ENCODE measurements around the gene AGAP2. TPM values are rescaled to one million over a fixed set of nuclear protein-coding genes. Genes with fewer than 3 reads are reported as not detected.

Gene AGAP2
- total RNA-seq = 0.10 TPM in 1 of 2 replicates, not detected in the other

GRCh38 chr12:57738661-57739237 lies at the start of gene AGAP2:
TSS of gene AGAP2 (minus strand) at chr12:57738742. CDS start at chr12:57738246, 496 bp downstream.

DNA sequence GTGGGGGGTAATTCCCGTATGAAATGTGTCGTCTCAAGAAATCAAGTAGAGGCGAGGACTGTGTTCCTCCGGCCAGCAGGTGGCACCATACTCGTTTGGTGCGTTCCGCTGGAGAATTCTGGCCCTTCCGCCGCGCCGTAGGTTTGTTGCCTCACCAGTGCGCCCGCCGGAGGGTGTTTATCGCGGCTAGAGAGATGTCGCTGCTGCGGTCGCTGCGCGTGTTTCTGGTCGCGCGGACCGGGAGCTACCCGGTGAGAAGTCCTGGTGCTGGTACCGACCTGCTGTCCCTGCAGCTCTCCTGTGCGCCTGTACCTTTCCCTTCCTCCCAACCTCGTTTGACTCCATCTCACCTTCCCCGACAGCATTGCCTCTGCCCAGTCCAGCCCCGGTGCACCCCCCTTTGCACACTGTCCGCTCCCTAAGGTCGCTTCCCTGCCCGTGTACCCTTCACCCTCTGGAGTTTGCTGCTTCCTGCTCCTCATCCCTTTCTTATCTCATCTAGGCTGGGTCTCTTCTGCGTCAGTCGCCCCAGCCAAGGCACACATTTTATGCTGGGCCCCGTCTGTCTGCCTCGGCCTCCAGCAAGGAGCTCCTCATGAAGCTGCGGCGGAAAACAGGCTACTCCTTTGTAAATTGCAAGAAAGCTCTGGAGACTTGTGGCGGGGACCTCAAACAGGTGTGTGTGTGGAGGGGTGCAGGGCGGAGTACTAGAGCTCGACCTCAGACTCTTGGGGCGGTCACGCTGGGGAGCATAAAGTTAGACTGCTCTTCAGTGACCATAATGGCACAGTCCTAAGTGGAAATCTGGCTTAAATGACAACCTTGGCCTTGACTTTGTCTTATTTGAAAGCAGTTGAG lies 44.3 kb upstream of the AGAP2 start, which contains the start of gene TSFM:
Gene TSFM (plus strand): TSS at position 180 of the 858 bp plus-strand sequence. CDS start 15 bp downstream, at position 195.

GRCh38 chr12:57772429-57773322 lies 34.1 kb upstream of the AGAP2 start, which contains the start of gene EEF1AKMT3:
TSS of gene EEF1AKMT3 (plus strand) at chr12:57772614. CDS start at chr12:57772725, 111 bp downstream.

DNA sequence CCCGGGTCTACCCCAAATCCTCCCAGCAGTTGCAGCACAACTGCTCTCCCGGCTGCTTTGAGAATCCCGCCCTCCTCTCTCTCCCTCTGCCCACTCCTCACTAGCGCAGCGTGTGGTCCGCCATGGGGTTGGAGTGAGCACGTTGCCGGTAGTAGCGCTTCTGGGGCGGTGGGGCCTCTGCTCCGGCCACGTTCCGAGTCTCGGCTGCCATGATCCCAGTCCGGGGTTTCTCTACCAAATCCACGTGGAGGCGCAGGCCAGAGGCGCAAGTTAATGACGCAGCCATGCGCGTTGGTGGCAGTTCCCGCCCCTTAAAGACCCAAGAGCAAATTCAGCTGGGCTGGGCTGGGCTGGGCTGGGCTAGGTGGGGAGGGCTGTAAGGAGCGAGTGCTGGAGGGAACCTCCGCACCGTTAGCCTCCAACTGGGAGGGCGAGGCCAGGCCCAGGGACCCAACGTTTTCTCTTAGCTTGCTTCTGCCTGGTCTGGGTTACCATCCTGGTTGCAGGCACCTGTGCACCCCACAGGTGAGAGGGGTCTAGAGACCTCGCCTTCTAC lies 33.4 kb upstream of the AGAP2 start, which contains the start of gene METTL1:
Gene METTL1 (minus strand): TSS at position 233 of the 556 bp plus-strand sequence. CDS start 22 bp downstream, at position 211.

DNA sequence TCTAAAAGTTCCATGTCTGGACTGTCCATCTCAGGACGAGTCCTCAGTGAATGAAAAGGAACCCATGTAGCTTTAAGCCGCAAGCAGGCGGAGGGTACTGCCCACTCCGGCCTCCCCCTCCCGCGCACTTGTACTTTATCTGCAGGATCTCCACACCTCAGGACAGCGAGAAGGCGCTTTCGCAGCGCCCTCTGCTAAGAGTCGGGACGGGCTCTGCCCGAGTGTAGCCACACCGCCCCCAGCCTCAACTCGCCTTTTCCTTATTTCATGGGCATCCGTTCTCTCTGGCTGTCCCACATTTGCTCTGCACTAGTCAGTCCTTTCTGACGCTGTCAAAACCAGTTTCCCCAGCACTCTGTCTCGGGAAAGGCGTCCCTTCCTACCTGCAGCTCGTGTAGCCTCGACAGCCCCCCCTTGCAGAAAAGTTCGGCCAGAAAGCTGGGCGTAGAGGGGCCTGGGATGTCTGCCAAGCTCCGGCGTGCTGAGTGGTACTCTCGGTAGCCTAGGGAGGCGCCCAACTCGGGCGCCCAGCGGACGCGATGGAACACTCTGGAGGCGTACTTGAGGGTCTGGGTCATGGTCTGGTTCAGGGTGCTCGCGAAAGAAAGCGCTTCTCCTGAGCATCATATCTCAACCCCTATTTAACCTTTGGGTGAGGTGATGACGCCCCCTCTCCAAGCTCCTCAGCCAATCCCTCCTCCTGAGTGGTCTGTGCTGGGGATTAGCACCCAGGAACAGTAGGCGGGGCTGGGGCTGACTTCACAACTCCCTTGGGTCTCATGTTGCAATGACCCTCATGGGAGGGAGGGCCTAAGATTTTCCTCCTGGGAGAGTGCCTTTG lies 28.1 kb upstream of the AGAP2 start, which contains the start of gene CYP27B1:
Gene CYP27B1 (minus strand): TSS at position 615 of the 841 bp plus-strand sequence. CDS start 37 bp downstream, at position 578.

GRCh38 chr12:57754411-57755193 lies 16.1 kb upstream of the AGAP2 start, which contains the start of gene MARCHF9:
TSS of gene MARCHF9 (plus strand) at chr12:57755103. CDS start at chr12:57755529, 426 bp downstream.

DNA sequence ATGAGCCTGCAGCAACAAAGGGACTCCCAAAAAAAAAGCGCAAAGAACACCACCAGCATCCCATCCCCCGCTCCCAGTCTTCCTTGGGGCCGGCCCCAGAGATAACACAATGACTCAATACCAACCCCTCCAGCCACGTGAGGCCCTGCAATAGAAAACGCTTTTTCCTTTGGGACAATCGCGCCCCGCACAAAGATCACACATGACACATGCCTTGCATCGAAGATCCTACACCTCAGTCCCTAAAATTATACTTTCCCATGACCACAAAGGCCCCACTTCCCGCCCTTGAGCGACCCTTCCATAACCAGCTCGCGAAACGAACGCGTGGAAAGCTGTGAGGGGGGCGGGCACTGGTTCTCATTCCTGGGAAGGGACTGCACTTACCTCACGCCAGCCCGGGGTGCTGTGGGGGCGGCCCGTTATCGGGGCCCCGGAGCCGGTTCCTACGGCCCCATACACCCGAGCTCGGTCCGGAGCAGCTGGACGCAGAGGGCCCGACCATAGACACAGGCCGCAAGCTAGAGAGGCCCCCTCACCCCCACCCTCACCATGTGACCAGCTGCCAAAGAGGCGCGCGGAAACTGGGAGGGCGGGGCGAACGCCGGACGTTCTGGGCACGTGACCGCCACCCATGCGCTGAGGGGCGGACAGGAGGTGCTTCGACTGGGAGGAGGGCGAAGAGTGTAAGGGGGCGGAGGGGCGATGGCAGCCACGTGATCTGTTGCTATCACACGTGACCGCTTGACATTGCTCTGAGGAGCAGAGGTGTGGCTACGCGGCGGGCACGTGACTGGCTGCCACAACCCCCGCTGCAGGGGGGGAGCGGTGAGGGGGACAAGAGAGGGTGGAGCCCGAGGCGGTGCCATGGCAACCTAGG lies 13.5 kb upstream of the AGAP2 start, which contains the start of gene CDK4:
Gene CDK4 (minus strand): TSS at position 523 of the 880 bp plus-strand sequence. CDS start 593 bp downstream, outside the sequence.

DNA sequence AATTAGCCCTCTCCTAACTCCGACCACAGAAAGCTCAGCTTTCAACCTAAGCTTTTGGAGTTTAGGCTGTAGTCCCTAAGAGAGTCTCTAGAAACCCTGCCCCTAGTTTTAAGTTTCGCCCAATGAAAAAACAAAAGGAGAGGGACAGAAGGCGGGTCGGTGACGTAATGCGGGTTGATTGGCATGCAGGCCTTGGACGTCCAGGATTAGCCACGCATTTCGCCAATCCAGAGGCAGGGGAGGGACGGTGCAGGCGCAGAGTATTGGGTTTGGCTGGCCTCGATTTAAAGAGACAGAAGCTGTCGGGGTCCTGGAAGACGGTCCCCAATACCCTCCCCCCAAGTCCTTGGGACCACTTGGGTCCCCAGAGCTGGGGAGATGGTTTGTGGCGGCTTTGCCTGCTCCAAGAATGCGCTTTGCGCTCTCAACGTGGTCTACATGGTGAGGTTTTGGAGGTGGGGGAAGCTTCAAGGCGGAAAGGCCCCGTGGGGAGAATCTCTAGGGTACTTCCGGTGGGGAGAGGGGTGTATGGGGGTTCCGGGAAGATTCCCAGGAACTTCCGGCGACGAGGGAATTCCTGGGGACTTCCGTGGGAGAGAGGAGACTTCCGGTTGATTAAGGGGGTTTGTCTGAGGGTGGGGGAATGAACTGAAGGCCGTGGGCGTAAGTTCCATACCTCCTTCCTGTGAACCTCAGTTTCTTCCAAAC lies 6.4 kb upstream of the AGAP2 start, which contains the start of gene TSPAN31:
Gene TSPAN31 (plus strand): TSS at position 263 of the 708 bp plus-strand sequence. CDS start 116 bp downstream, at position 379.

GRCh38 chr12:57693659-57694458 lies 44.7 kb downstream of the AGAP2 start, which contains the start of gene OS9:
TSS of gene OS9 (plus strand) at chr12:57694132. CDS start at chr12:57694162, 30 bp downstream.

Other genes starting within 250 kb of the AGAP2 start
- gene DDIT3, start 218.2 kb downstream of the AGAP2 start, total RNA-seq = 14.0 and 19.4 TPM in 2 replicates
- gene MBD6, start 215.9 kb downstream of the AGAP2 start, total RNA-seq = 9.9 and 10.6 TPM in 2 replicates
- gene DCTN2, start 191.6 kb downstream of the AGAP2 start, total RNA-seq = 155 and 187 TPM in 2 replicates
- not detected in 2 replicates for gene KIF5A, start 188.7 kb downstream of the AGAP2 start, total RNA-seq
- gene PIP4K2C, start 147.6 kb downstream of the AGAP2 start, total RNA-seq = 10.4 and 10.9 TPM in 2 replicates
- gene DTX3, start 133.9 kb downstream of the AGAP2 start, total RNA-seq = 6.0 and 10.2 TPM in 2 replicates
- gene ARHGEF25, start 127.3 kb downstream of the AGAP2 start, total RNA-seq = 4.8 and 9.6 TPM in 2 replicates
- 0.25 and 0.29 TPM in 2 replicates for gene B4GALNT1, start 105.5 kb downstream of the AGAP2 start, total RNA-seq
- gene OS9, start 44.6 kb downstream of the AGAP2 start, total RNA-seq = 248 and 369 TPM in 2 replicates
- 48.9 and 82.9 TPM in 2 replicates for gene TSPAN31, start 6.3 kb upstream of the AGAP2 start, total RNA-seq
- gene CDK4, start 13.6 kb upstream of the AGAP2 start, total RNA-seq = 107 and 144 TPM in 2 replicates
- gene MARCHF9, start 16.4 kb upstream of the AGAP2 start, total RNA-seq = 1.1 and 1.9 TPM in 2 replicates
- gene CYP27B1, start 28.3 kb upstream of the AGAP2 start, total RNA-seq = 0.37 and 1.3 TPM in 2 replicates
- 10.1 and 13.0 TPM in 2 replicates for gene METTL1, start 33.4 kb upstream of the AGAP2 start, total RNA-seq
- gene EEF1AKMT3, start 33.9 kb upstream of the AGAP2 start, total RNA-seq = 9.0 and 11.2 TPM in 2 replicates
- gene TSFM, start 44.0 kb upstream of the AGAP2 start, total RNA-seq = 24.5 and 32.9 TPM in 2 replicates
- 4.1 TPM in 2 replicates for gene AVIL, start 80.0 kb upstream of the AGAP2 start, total RNA-seq
- 133 and 143 TPM in 2 replicates for gene CTDSP2, start 108.0 kb upstream of the AGAP2 start, total RNA-seq
- gene ATP23, start 202.8 kb upstream of the AGAP2 start, total RNA-seq = 3.9 and 10.9 TPM in 2 replicates